ENCODE data around the gene ARPC4.

GRCh38 chr3:9833078-9833477 lies 40.2 kb downstream of the ARPC4 start:
- TF ChIP-seq CTCF (IDR thresholded peaks at IDR 0.05) (no peak), POLR2A (IDR thresholded peaks at IDR 0.05; ENCODE audit: low read depth) (no peak)

Measured in esophagus muscularis mucosa (tissue), 3 donors.